Measurements from ENCODE around the gene NTSR1.

Gene NTSR1

GRCh38 chr20:62804627-62805154 lies 96.1 kb downstream of the NTSR1 start, which contains the start of gene OGFR:
TSS of gene OGFR (plus strand) at chr20:62804835. CDS start at chr20:62804860, 25 bp downstream.
- FAIRE-seq (no peak), DNase-seq (ENCODE audit: insufficient read length, low spot score) (peak; percentile 90)
- TF ChIP-seq TAF1 (IDR thresholded peaks at IDR 0.05; ENCODE audit: low read depth, low read length) (0 out of 2 replicates have a peak, but pooled peaks have one; percentile 34), POU2F2 (IDR thresholded peaks at IDR 0.05; ENCODE audit: low read depth, low read length) (no peak), POLR2A (IDR thresholded peaks at IDR 0.05; ENCODE audit: low read depth, low read length) (peak; percentile 55; the same call in 1 of the 2 replicates), PAX5 (IDR thresholded peaks at IDR 0.05; ENCODE audit: insufficient read depth, low read length, severe bottlenecking) (no peak), SPI1 (IDR thresholded peaks at IDR 0.05; ENCODE audit: low read depth, low read length) (0 out of 2 replicates have a peak, but pooled peaks have one; percentile 52), POLR2AphosphoS5 (IDR thresholded peaks at IDR 0.05; ENCODE audit: low read depth, low read length) (peak; percentile 66)

GRCh38 chr20:62805155-62805710 lies 96.6 kb downstream of the NTSR1 start:
- FAIRE-seq = no peak
- no peak for DNase-seq (ENCODE audit: insufficient read length, low spot score)
- TF ChIP-seq POLR2AphosphoS5 (IDR thresholded peaks at IDR 0.05; ENCODE audit: low read depth, low read length) = no peak
- no peak for TF ChIP-seq POU2F2 (IDR thresholded peaks at IDR 0.05; ENCODE audit: low read depth, low read length)
- no peak for TF ChIP-seq SPI1 (IDR thresholded peaks at IDR 0.05; ENCODE audit: low read depth, low read length)
- TF ChIP-seq TAF1 (IDR thresholded peaks at IDR 0.05; ENCODE audit: low read depth, low read length) = no peak
- no peak for TF ChIP-seq PAX5 (IDR thresholded peaks at IDR 0.05; ENCODE audit: insufficient read depth, low read length, severe bottlenecking)
- TF ChIP-seq POLR2A (IDR thresholded peaks at IDR 0.05; ENCODE audit: low read depth, low read length) = no peak

GRCh38 chr20:62805711-62806382 lies 97.2 kb downstream of the NTSR1 start:
- no peak for DNase-seq (ENCODE audit: insufficient read length, low spot score)
- no peak for FAIRE-seq
- TF ChIP-seq SPI1 (IDR thresholded peaks at IDR 0.05; ENCODE audit: low read depth, low read length) = no peak

- no peak for FAIRE-seq
- DNase-seq (ENCODE audit: insufficient read length, low spot score) = no peak
- TF ChIP-seq POLR2A (IDR thresholded peaks at IDR 0.05; ENCODE audit: low read depth, low read length) (no peak), TAF1 (IDR thresholded peaks at IDR 0.05; ENCODE audit: low read depth, low read length) (no peak), POU2F2 (IDR thresholded peaks at IDR 0.05; ENCODE audit: low read depth, low read length) (no peak), PAX5 (IDR thresholded peaks at IDR 0.05; ENCODE audit: insufficient read depth, low read length, severe bottlenecking) (no peak), SPI1 (IDR thresholded peaks at IDR 0.05; ENCODE audit: low read depth, low read length) (no peak), POLR2AphosphoS5 (IDR thresholded peaks at IDR 0.05; ENCODE audit: low read depth, low read length) (no peak)
Measured at GRCh38 chr20:62806383-62807050, 97.9 kb downstream of the NTSR1 start.

- FAIRE-seq = no peak
- DNase-seq (ENCODE audit: insufficient read length, low spot score) = no peak
Measured at GRCh38 chr20:62807444-62808210, 99.0 kb downstream of the NTSR1 start.

GRCh38 chr20:62808211-62808865 lies 99.7 kb downstream of the NTSR1 start:
- TF ChIP-seq PAX5 (IDR thresholded peaks at IDR 0.05; ENCODE audit: insufficient read depth, low read length, severe bottlenecking) (no peak), POLR2A (IDR thresholded peaks at IDR 0.05; ENCODE audit: low read depth, low read length) (no peak), TAF1 (IDR thresholded peaks at IDR 0.05; ENCODE audit: low read depth, low read length) (no peak), SPI1 (IDR thresholded peaks at IDR 0.05; ENCODE audit: low read depth, low read length) (no peak), POU2F2 (IDR thresholded peaks at IDR 0.05; ENCODE audit: low read depth, low read length) (no peak), POLR2AphosphoS5 (IDR thresholded peaks at IDR 0.05; ENCODE audit: low read depth, low read length) (no peak)
- FAIRE-seq (no peak), DNase-seq (ENCODE audit: insufficient read length, low spot score) (peak; percentile 85)

More at GRCh38 chr20:62807444-62808210, 99.0 kb downstream of the NTSR1 start:
- no peak for TF ChIP-seq PAX5 (IDR thresholded peaks at IDR 0.05; ENCODE audit: insufficient read depth, low read length, severe bottlenecking)
- no peak; the same call in 1 of the 2 replicates for TF ChIP-seq POU2F2 (IDR thresholded peaks at IDR 0.05; ENCODE audit: low read depth, low read length)
- no peak for TF ChIP-seq SPI1 (IDR thresholded peaks at IDR 0.05; ENCODE audit: low read depth, low read length)

- FAIRE-seq (no peak), DNase-seq (ENCODE audit: insufficient read length, low spot score) (no peak)
- no peak for TF ChIP-seq POU2F2 (IDR thresholded peaks at IDR 0.05; ENCODE audit: low read depth, low read length)
- TF ChIP-seq POLR2AphosphoS5 (IDR thresholded peaks at IDR 0.05; ENCODE audit: low read depth, low read length) = no peak
- no peak for TF ChIP-seq SPI1 (IDR thresholded peaks at IDR 0.05; ENCODE audit: low read depth, low read length)
- TF ChIP-seq TAF1 (IDR thresholded peaks at IDR 0.05; ENCODE audit: low read depth, low read length) = no peak
- no peak for TF ChIP-seq PAX5 (IDR thresholded peaks at IDR 0.05; ENCODE audit: insufficient read depth, low read length, severe bottlenecking)
- TF ChIP-seq POLR2A (IDR thresholded peaks at IDR 0.05; ENCODE audit: low read depth, low read length) = no peak
Measured at GRCh38 chr20:62809530-62810428, 101.1 kb downstream of the NTSR1 start.

GRCh38 chr20:62811320-62811719 lies 102.7 kb downstream of the NTSR1 start:
- DNase-seq (ENCODE audit: insufficient read length, low spot score) (no peak), FAIRE-seq (no peak)
- TF ChIP-seq TAF1 (IDR thresholded peaks at IDR 0.05; ENCODE audit: low read depth, low read length) = no peak
- TF ChIP-seq SPI1 (IDR thresholded peaks at IDR 0.05; ENCODE audit: low read depth, low read length) = no peak

All from GM12891 (cell line).